Vagina (tissue), 2 donors: ENCODE data around the gene TTC23. TPM values are rescaled to one million over a fixed set of nuclear protein-coding genes. Genes with fewer than 3 reads are reported as not detected.

ENCODE experiments used
- DNase-seq, 2 donors: peaks; one replicate each; pipeline ENCODE4 v3.0.0-alpha.2; 2017; ENCODE audit errors: extremely low spot score in 2 of 2
- H3K27ac ChIP-seq: fragments of 200-600 bp; sonication (generic); one replicate; pipeline ENCODE4 v1.5.1; 2019
- H3K27me3 ChIP-seq: fragments of 200-600 bp; sonication (generic); one replicate; pipeline ENCODE4 v1.5.1; 2019
- H3K36me3 ChIP-seq, 2 donors: fragments of 200-600 bp; sonication (generic); one replicate each; pipeline ENCODE4 v1.5.1; 2017 to 2019
- H3K4me1 ChIP-seq: fragments of 200-600 bp; sonication (generic); one replicate; pipeline ENCODE4 v1.5.1; 2019
- H3K4me3 ChIP-seq, 2 donors: fragments of 200-600 bp; sonication (generic); 1 replicate in 1 of 2; 2 replicates in 1 of 2; pipeline ENCODE4 v1.5.1; 2016 to 2019
- H3K9me3 ChIP-seq: fragments of 200-600 bp; sonication (generic); one replicate; pipeline ENCODE4 v1.5.1; 2019
- POLR2A ChIP-seq, 2 donors: fragments of 450-650 bp; IDR thresholded peaks; one replicate each; pipeline ENCODE4 v1.6.1; 2017; ENCODE audit warnings: antibody characterized with exemption in 2 of 2, mild to moderate bottlenecking in 2 of 2, moderate library complexity in 2 of 2
- POLR2AphosphoS5 ChIP-seq, 2 donors: sonication (generic); formaldehyde crosslinking; IDR thresholded peaks; one replicate each; pipeline ENCODE4 v1.9.0; 2017; ENCODE audit warnings: antibody characterized with exemption in 2 of 2, mild to moderate bottlenecking in 2 of 2, low read depth in 1 of 2; ENCODE audit not compliant: insufficient read depth in 1 of 2
- intact Hi-C: fragments of 100-400 bp; cut with DNase I; formaldehyde crosslinking; loops from one replicate; pipeline ENCODE4 v1.15.1; 2023
- total RNA-seq: library from RNA; depleted of rRNA; stranded (reverse); fragments of >200 nt; gene quantifications from one replicate; pipeline ENCODE4 v1.2.3, GENCODE V29; 2016
- TF ChIP-seq, protein P1 (sequence below), 3 experiments: fragments of 450-650 bp in 2 of 3; fragments of 200-600 bp in 1 of 3; sonication (generic) in 1 of 3; IDR thresholded peaks; one replicate each; pipeline ENCODE4 v1.5.1; 2017 to 2019; ENCODE audit warnings: antibody characterized with exemption in 3 of 3, mild to moderate bottlenecking in 2 of 3, moderate library complexity in 2 of 3

TTC23 gene
- total RNA-seq, 1 donor from 2014 or later: 64.1 TPM

DNA sequence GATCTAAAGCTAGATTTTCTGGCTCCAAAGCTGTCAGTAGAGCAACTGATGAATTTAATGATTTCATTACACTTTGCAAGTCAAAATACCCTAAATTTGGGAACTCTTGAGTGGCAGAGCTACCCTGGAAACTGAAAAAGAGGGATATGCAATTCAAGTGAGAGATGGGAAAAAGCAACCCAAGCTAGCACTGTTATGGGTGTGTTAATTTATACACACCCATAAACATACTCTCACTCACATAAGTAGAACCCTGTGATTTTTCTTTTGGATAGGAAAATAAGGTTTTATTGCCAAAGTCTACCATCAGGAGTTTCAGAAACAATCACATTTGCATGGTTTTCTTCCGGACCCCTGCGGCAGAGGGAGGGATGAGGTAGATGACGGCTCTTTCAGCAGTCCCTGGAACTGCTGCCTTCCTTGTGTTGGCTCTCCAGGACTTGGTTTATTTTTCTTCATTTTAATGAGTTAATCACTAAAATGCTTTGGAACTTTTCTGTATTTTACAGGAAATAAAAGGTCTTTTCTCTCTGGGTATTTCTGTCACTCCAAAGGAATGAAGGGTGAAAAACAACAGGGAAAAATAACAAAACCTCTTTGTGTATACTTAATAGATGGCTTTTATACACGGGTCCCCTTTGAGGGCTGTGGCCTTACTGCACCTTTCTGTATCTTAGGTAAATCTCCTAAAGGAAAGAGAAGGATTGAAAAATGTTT, 63.8 kb downstream of the TTC23 start:
- no peaks in the 10 kb centered on the region for H3K9me3 ChIP-seq
- no peak for TF ChIP-seq POLR2AphosphoS5 (IDR thresholded peaks at IDR 0.05; ENCODE audit: insufficient read depth in 1 of 2, low read depth in 1 of 2)
- TF ChIP-seq POLR2A (IDR thresholded peaks at IDR 0.05): no peak
- no peaks in the 10 kb centered on the region for H3K4me1 ChIP-seq
- no peaks in the 10 kb centered on the region for H3K36me3 ChIP-seq
- H3K4me3 ChIP-seq: no peak overlapping the region
- DNase-seq: no peak
- intact Hi-C loops: no loop called here
- no peaks in the 10 kb centered on the region for H3K27me3 ChIP-seq
- no peak overlapping the region for H3K27ac ChIP-seq

DNA sequence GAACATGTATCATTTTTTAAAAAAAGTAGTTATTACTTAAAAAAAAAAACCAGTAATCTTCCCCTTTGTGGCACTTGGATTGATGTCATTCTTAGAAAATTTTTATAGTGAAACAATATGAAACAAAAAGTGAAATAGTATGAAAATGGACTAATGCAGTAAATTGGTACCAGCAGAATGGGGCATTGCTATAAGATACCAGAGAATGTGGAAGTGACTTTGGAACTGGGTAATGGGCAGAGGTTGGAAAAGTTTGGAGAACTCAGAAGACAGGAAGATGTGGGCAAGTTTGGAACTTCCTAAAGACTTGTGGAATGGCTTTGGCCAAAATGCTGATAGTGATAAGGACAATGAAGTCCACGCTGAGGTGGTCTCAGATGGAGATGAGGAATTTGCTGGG, 66.6 kb downstream of the TTC23 start:
- H3K4me1 ChIP-seq: no peaks in the 10 kb centered on the region
- no peak for TF ChIP-seq POLR2A (IDR thresholded peaks at IDR 0.05)
- TF ChIP-seq POLR2AphosphoS5 (IDR thresholded peaks at IDR 0.05; ENCODE audit: insufficient read depth in 1 of 2, low read depth in 1 of 2): no peak
- TF ChIP-seq, protein P1, sequence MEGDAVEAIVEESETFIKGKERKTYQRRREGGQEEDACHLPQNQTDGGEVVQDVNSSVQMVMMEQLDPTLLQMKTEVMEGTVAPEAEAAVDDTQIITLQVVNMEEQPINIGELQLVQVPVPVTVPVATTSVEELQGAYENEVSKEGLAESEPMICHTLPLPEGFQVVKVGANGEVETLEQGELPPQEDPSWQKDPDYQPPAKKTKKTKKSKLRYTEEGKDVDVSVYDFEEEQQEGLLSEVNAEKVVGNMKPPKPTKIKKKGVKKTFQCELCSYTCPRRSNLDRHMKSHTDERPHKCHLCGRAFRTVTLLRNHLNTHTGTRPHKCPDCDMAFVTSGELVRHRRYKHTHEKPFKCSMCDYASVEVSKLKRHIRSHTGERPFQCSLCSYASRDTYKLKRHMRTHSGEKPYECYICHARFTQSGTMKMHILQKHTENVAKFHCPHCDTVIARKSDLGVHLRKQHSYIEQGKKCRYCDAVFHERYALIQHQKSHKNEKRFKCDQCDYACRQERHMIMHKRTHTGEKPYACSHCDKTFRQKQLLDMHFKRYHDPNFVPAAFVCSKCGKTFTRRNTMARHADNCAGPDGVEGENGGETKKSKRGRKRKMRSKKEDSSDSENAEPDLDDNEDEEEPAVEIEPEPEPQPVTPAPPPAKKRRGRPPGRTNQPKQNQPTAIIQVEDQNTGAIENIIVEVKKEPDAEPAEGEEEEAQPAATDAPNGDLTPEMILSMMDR (IDR thresholded peaks at IDR 0.05): no peak
- no peaks in the 10 kb centered on the region for H3K9me3 ChIP-seq
- no peak for DNase-seq
- intact Hi-C loops: no loop called here
- H3K4me3 ChIP-seq: no peak overlapping the region
- no peaks in the 10 kb centered on the region for H3K27me3 ChIP-seq
- H3K36me3 ChIP-seq: no peaks in the 10 kb centered on the region
- no peak overlapping the region for H3K27ac ChIP-seq

DNA sequence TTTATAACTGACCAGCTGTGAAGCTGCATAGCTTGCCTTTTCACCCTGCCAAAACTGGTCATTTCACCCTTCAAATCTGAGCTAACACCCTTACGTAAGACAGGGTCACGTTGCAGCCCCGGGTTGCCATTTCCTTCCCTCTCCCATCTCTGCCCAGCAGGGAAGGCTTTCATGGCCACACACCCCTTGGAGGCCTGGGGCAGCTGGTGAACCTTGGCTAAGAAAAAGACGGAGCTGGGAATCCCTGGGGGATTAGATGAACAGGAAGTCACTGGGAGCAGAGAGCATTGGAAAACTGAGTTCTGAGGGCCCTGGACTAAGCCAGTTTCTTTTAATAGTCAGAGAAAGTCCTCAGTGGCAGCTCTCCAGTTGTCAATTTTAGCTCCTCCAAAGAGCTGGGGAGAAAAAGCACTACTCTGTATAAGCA, 67.8 kb downstream of the TTC23 start:
- Histone ChIP-seq H3K27ac (peak overlapping the region; percentile 62), H3K4me1 (no peaks in the 10 kb centered on the region), H3K27me3 (no peaks in the 10 kb centered on the region), H3K36me3 (no peaks in the 10 kb centered on the region), H3K9me3 (no peaks in the 10 kb centered on the region), H3K4me3 (no peak overlapping the region)
- no peak for DNase-seq
- TF ChIP-seq POLR2AphosphoS5 (IDR thresholded peaks at IDR 0.05; ENCODE audit: insufficient read depth in 1 of 2, low read depth in 1 of 2) (peak; percentile 38 to 40), POLR2A (IDR thresholded peaks at IDR 0.05) (no peak)
- TF ChIP-seq, protein P1 (IDR thresholded peaks at IDR 0.05): no peak
- intact Hi-C loops: no loop called here

DNA sequence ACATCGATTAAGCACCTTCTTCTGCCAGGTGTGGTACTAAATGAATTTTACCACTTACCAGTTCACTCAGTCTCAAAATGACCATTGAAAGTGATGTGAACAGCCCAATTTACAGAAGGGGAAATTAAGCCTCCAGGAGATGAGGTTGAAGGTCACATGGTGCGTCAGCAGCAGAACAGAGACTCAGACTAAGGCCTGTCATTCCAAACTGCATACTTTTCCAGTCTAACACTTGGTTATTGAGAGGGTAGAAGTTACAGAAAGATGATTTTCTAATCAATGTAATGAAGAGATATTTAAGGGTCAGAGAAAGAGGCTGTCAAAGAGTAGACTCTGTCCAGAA, 68.4 kb downstream of the TTC23 start:
- intact Hi-C loops: no loop called here
- Histone ChIP-seq H3K9me3 (no peaks in the 10 kb centered on the region), H3K4me1 (no peaks in the 10 kb centered on the region), H3K27ac (peak overlapping the region; percentile 62), H3K4me3 (no peak overlapping the region), H3K36me3 (no peaks in the 10 kb centered on the region), H3K27me3 (no peaks in the 10 kb centered on the region)
- TF ChIP-seq POLR2A (IDR thresholded peaks at IDR 0.05): no peak
- TF ChIP-seq, protein P1 (IDR thresholded peaks at IDR 0.05): no peak
- no peak for TF ChIP-seq POLR2AphosphoS5 (IDR thresholded peaks at IDR 0.05; ENCODE audit: insufficient read depth in 1 of 2, low read depth in 1 of 2)
- DNase-seq: no peak

DNA sequence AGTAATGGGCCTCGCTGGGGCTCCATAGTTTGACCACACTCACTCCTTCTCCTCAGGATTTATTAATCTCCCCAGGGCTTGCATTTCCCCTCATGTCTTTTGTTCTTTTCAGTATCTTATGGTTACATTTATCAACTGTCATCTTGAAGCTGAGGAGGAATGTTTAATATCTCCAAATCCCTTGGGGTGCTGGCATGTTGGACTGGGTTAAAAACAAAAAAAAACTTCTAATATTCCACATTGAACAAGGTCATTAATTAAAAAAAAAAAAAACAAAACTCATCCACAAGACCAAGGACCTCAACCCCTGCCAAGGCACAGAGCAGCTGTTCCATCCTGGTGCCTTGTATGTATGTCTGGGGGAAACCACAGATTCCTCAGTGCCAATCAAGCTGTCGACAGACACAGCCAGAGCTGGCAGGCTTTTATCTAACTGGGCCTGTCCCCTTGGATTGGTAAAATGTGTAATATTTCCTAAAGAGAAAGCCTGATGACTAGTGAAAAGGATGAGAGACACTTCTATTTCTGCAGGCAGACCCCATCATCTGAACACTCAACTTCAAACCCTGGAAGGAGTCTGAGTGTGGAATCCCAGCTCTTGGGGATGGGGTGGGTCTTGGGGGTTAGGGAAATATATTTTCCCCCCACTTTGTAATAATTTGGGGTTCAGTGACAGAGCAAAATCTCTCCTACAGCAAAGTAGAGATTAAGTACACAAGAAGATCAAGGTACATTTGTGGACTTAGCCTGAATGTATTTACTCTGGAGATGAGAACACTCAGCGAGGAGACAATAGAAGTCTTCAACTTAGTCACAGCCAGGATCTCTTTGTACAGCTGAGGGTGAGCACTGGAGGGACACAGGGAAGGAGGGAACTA, 69.1 kb downstream of the TTC23 start:
- peak overlapping the region; percentile 62 for H3K27ac ChIP-seq
- no peaks in the 10 kb centered on the region for H3K36me3 ChIP-seq
- no peaks in the 10 kb centered on the region for H3K9me3 ChIP-seq
- intact Hi-C loops: no loop called here
- no peak for TF ChIP-seq POLR2AphosphoS5 (IDR thresholded peaks at IDR 0.05; ENCODE audit: insufficient read depth in 1 of 2, low read depth in 1 of 2)
- TF ChIP-seq, protein P1 (IDR thresholded peaks at IDR 0.05): no peak
- no peak for TF ChIP-seq POLR2A (IDR thresholded peaks at IDR 0.05)
- DNase-seq: no peak
- H3K4me1 ChIP-seq: peaks cover 2% of the 10 kb centered on the region
- no peaks in the 10 kb centered on the region for H3K27me3 ChIP-seq
- H3K4me3 ChIP-seq: no peak overlapping the region
